ENCODE data around the gene EFHC2.

DNA sequence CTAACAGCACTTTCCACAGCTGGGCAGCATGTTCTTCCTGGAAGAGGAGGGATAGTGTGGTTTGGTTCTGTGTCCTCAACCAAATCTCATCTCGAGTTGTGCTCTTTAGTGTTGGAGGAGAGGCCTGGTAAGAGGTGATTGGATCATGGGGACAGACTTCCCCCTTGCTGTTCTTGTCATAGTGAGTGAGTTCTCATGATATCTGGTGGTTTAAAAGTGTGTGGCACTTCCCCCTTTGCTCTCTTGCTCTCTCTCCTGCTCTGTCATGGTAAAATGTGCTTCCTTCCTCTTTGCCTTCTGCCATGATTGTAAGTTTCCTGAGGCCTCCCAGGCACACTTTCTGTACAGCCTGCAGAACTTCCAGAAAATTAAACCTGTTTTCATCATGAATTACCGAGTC, 236.6 kb downstream of the EFHC2 start:
- TF ChIP-seq, protein P1, sequence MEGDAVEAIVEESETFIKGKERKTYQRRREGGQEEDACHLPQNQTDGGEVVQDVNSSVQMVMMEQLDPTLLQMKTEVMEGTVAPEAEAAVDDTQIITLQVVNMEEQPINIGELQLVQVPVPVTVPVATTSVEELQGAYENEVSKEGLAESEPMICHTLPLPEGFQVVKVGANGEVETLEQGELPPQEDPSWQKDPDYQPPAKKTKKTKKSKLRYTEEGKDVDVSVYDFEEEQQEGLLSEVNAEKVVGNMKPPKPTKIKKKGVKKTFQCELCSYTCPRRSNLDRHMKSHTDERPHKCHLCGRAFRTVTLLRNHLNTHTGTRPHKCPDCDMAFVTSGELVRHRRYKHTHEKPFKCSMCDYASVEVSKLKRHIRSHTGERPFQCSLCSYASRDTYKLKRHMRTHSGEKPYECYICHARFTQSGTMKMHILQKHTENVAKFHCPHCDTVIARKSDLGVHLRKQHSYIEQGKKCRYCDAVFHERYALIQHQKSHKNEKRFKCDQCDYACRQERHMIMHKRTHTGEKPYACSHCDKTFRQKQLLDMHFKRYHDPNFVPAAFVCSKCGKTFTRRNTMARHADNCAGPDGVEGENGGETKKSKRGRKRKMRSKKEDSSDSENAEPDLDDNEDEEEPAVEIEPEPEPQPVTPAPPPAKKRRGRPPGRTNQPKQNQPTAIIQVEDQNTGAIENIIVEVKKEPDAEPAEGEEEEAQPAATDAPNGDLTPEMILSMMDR (IDR thresholded peaks at IDR 0.05) = no peak
- no peak for TF ChIP-seq POLR2A (IDR thresholded peaks at IDR 0.05)
